Measurements from ENCODE around the gene CADPS2.

Gene CADPS2

GRCh38 chr7:122884186-122884585 lies 2.1 kb downstream of the CADPS2 start:
- Histone ChIP-seq H3K4me3 (ENCODE audit: low read length) (peak overlapping the region; percentile 93), H3K27me3 (replicated peaks; ENCODE audit: insufficient read depth, low read length) (no peaks in the 10 kb centered on the region)
- DNase-seq = no peak

GRCh38 chr7:122883049-122883680 lies 3.1 kb downstream of the CADPS2 start:
- H3K4me1 ChIP-seq (ENCODE audit: low read length) = peaks cover 43% of the 10 kb centered on the region
- H3K27me3 ChIP-seq (replicated peaks; ENCODE audit: insufficient read depth, low read length) = no peaks in the 10 kb centered on the region
- TF ChIP-seq, protein P1, sequence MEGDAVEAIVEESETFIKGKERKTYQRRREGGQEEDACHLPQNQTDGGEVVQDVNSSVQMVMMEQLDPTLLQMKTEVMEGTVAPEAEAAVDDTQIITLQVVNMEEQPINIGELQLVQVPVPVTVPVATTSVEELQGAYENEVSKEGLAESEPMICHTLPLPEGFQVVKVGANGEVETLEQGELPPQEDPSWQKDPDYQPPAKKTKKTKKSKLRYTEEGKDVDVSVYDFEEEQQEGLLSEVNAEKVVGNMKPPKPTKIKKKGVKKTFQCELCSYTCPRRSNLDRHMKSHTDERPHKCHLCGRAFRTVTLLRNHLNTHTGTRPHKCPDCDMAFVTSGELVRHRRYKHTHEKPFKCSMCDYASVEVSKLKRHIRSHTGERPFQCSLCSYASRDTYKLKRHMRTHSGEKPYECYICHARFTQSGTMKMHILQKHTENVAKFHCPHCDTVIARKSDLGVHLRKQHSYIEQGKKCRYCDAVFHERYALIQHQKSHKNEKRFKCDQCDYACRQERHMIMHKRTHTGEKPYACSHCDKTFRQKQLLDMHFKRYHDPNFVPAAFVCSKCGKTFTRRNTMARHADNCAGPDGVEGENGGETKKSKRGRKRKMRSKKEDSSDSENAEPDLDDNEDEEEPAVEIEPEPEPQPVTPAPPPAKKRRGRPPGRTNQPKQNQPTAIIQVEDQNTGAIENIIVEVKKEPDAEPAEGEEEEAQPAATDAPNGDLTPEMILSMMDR (IDR thresholded peaks at IDR 0.05; ENCODE audit: low read length) = no peak
- TF ChIP-seq EZH2phosphoT487 (IDR thresholded peaks at IDR 0.05; ENCODE audit: low read length) = no peak
- TF ChIP-seq EZH2 (optimal IDR thresholded peaks at IDR 0.05; ENCODE audit: low read depth, low read length) = no peak
- H3K4me3 ChIP-seq (ENCODE audit: low read length) = no peak overlapping the region
- H3K9me2 ChIP-seq (replicated peaks; ENCODE audit: insufficient read depth, low read length) = no peaks in the 10 kb centered on the region
- H3K4me2 ChIP-seq (ENCODE audit: low read depth, low read length) = peak overlapping the region; percentile 94; the same call in 1 of the 2 replicates
- H4K20me1 ChIP-seq (ENCODE audit: insufficient read depth, low read length) = 0 out of 2 replicates have a peak, but pooled peaks cover 5% of the 10 kb centered on the region
- no peak overlapping the region for H2AFZ ChIP-seq (ENCODE audit: low read length)
- H3K9me3 ChIP-seq (replicated peaks; ENCODE audit: insufficient read depth, low read length) = no peaks in the 10 kb centered on the region
- peaks cover 70% of the 10 kb centered on the region for H3K79me2 ChIP-seq (ENCODE audit: low read length)
- no peak overlapping the region for H3K27ac ChIP-seq (ENCODE audit: low read length)
- no peak for DNase-seq
- H3F3A ChIP-seq (ENCODE audit: insufficient read depth, low read length) = peaks cover 28% of the 10 kb centered on the region
- no peak overlapping the region for H3K9ac ChIP-seq (ENCODE audit: low read length)
- no peaks in the 10 kb centered on the region for H3K36me3 ChIP-seq (replicated peaks; ENCODE audit: insufficient read depth, low read length)

More at GRCh38 chr7:122884186-122884585, 2.1 kb downstream of the CADPS2 start:
- Histone ChIP-seq H2AFZ (ENCODE audit: low read length) (no peak overlapping the region), H4K20me1 (ENCODE audit: insufficient read depth, low read length) (0 out of 2 replicates have a peak, but pooled peaks cover 5% of the 10 kb centered on the region), H3K9me2 (replicated peaks; ENCODE audit: insufficient read depth, low read length) (no peaks in the 10 kb centered on the region), H3K9me3 (replicated peaks; ENCODE audit: insufficient read depth, low read length) (no peaks in the 10 kb centered on the region), H3K4me2 (ENCODE audit: low read depth, low read length) (peak overlapping the region; percentile 94), H3K9ac (ENCODE audit: low read length) (peak overlapping the region; percentile 85; the same call in 1 of the 2 replicates), H3F3A (ENCODE audit: insufficient read depth, low read length) (peaks cover 28% of the 10 kb centered on the region), H3K4me1 (ENCODE audit: low read length) (peaks cover 46% of the 10 kb centered on the region), H3K36me3 (replicated peaks; ENCODE audit: insufficient read depth, low read length) (no peaks in the 10 kb centered on the region), H3K27ac (ENCODE audit: low read length) (no peak overlapping the region), H3K79me2 (ENCODE audit: low read length) (peaks cover 65% of the 10 kb centered on the region)
- no peak for TF ChIP-seq EZH2phosphoT487 (IDR thresholded peaks at IDR 0.05; ENCODE audit: low read length)
- TF ChIP-seq EZH2 (optimal IDR thresholded peaks at IDR 0.05; ENCODE audit: low read depth, low read length) = no peak
- TF ChIP-seq, protein P1 (IDR thresholded peaks at IDR 0.05; ENCODE audit: low read length) = no peak

- Histone ChIP-seq H3K4me2 (ENCODE audit: low read depth, low read length) (peak overlapping the region; percentile 34), H3K9me2 (replicated peaks; ENCODE audit: insufficient read depth, low read length) (no peaks in the 10 kb centered on the region), H3K4me3 (ENCODE audit: low read length) (no peak overlapping the region), H4K20me1 (ENCODE audit: insufficient read depth, low read length) (0 out of 2 replicates have a peak, but pooled peaks cover 5% of the 10 kb centered on the region), H3K4me1 (ENCODE audit: low read length) (peaks cover 40% of the 10 kb centered on the region), H3K9me3 (replicated peaks; ENCODE audit: insufficient read depth, low read length) (no peaks in the 10 kb centered on the region), H3K36me3 (replicated peaks; ENCODE audit: insufficient read depth, low read length) (no peaks in the 10 kb centered on the region), H2AFZ (ENCODE audit: low read length) (no peak overlapping the region), H3K9ac (ENCODE audit: low read length) (no peak overlapping the region), H3K79me2 (ENCODE audit: low read length) (peaks cover 86% of the 10 kb centered on the region), H3K27me3 (replicated peaks; ENCODE audit: insufficient read depth, low read length) (no peaks in the 10 kb centered on the region), H3K27ac (ENCODE audit: low read length) (no peak overlapping the region), H3F3A (ENCODE audit: insufficient read depth, low read length) (peaks cover 13% of the 10 kb centered on the region; the same call in 1 of the 2 replicates)
- DNase-seq = no peak
- no peak for TF ChIP-seq EZH2phosphoT487 (IDR thresholded peaks at IDR 0.05; ENCODE audit: low read length)
- TF ChIP-seq EZH2 (optimal IDR thresholded peaks at IDR 0.05; ENCODE audit: low read depth, low read length) = no peak
- TF ChIP-seq, protein P1 (IDR thresholded peaks at IDR 0.05; ENCODE audit: low read length) = no peak
Measured at GRCh38 chr7:122881324-122881723, 4.9 kb downstream of the CADPS2 start.

Measured in MM.1S (cell line).